ENCODE results near the gene HOXC11.

Gene HOXC11

GRCh38 chr12:54018468-54018984 is 45.6 kb downstream of the HOXC11 start:
- in situ Hi-C loops (cut with HindIII; ENCODE audit: low sequenced_read_pairs): loop anchor here (25.0 kb wide), 1 partner anchor 194 kb away; no protein-coding TSS in a partner anchor

GRCh38 chr12:54019091-54019811 is 46.3 kb downstream of the HOXC11 start:
- in situ Hi-C loops (cut with HindIII; ENCODE audit: low sequenced_read_pairs): loop anchor here (25.0 kb wide), 1 partner anchor 193 kb away; no protein-coding TSS in a partner anchor

DNA sequence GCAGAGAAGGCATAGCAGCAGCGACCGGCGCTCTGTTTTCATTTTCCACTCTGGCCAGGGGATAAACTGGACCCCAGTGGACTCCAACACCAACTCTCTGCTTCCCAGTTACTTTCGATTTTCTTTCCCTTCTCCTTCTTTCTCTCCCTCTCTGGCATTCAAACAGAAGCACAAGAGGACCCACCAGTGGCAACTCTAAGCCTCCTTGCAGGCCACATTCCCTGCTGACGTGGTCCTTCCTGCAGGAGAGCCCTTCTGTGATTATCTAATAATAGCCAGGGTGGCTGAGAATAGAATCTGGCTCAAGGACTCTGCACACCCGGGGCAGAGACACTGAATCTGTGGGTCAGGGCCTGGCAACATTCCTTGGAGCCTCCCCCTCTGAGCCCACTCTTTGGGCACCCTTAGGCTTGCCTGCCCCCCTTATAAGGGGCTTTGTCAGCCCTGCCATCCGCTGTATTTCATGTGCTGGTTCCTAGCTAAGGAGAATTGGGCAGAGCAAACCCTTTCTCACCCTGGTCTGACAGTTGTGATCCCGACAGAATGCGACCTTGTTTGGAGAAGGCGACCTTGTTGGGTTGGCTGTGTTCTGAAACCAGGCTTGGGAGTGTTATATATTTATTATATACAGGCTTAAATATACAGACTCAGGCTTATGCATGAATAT is 47.1 kb downstream of the HOXC11 start:
- in situ Hi-C loops (cut with HindIII; ENCODE audit: low sequenced_read_pairs): loop anchor here (25.0 kb wide), 1 partner anchor 192 kb away; no protein-coding TSS in a partner anchor

DNA sequence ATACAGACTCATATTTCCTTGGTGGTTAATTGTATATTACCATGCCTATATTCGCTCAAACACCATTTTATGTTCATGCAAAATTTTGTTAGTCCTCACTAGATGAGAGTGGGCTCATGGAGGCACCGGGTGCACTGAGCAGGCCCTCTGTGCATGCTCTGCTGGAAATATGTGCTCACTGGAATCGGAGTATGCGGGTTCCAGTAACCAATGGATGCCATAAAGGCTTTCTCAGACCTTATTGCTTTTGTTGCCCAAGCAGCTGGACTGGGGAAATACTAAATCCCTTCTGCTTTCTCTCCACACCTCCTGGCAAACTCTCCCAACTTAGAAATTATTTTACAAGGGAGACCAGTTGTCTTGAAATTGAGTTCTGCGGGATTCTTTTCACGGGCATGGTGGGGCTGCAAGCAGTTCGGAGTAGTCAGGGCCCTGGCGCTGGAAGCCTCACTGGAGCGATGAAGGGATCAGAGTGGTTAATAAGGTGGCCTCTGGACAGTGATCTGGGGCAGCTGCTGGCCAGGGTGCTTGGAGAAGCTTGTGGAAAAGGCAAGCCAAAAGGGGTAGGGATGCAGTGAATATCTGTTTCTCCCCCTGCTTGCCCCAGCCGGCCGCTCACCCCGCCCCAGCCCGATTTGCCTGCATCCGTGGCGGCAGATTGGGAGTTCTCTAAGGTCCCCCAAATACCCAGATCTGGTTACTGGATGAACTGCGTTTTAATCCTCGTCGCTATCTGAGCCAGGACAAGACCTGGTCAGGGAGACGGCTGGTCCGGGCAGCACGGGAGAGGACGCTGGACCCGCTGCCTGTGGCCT is 47.9 kb downstream of the HOXC11 start:
- in situ Hi-C loops (cut with HindIII; ENCODE audit: low sequenced_read_pairs): loop anchor here (25.0 kb wide), 1 partner anchor 192 kb away; no protein-coding TSS in a partner anchor

DNA sequence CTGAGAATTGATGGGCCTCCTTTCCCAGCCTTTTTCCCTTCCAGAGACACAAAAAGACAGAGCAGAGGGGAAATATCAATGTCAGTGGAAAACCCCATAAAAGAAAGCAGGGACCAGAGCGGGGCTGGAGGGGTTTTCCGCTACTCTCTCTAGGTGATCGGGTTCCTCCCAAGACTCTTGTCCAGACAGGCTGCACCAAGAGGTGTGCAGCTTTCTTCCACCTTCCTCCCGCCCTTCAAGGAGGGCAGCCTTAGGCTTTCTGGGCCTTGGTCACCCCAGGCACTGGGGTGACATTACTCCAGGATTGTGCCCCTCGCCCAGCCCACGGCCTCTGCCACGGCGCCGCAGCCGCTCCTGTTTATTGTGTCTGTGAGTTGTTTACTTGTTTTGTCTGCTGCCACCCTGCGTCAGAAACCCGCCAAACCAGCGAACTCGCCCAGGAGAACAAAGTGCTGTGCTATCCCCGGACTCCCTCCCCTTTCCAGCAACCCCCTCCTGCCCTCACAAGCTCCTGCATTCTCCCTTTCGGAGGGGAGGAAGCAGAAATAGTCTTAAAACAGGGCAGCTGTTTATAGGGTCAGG is 48.6 kb downstream of the HOXC11 start:
- in situ Hi-C loops (cut with HindIII; ENCODE audit: low sequenced_read_pairs): loop anchor here (25.0 kb wide), 1 partner anchor 191 kb away; no protein-coding TSS in a partner anchor

DNA sequence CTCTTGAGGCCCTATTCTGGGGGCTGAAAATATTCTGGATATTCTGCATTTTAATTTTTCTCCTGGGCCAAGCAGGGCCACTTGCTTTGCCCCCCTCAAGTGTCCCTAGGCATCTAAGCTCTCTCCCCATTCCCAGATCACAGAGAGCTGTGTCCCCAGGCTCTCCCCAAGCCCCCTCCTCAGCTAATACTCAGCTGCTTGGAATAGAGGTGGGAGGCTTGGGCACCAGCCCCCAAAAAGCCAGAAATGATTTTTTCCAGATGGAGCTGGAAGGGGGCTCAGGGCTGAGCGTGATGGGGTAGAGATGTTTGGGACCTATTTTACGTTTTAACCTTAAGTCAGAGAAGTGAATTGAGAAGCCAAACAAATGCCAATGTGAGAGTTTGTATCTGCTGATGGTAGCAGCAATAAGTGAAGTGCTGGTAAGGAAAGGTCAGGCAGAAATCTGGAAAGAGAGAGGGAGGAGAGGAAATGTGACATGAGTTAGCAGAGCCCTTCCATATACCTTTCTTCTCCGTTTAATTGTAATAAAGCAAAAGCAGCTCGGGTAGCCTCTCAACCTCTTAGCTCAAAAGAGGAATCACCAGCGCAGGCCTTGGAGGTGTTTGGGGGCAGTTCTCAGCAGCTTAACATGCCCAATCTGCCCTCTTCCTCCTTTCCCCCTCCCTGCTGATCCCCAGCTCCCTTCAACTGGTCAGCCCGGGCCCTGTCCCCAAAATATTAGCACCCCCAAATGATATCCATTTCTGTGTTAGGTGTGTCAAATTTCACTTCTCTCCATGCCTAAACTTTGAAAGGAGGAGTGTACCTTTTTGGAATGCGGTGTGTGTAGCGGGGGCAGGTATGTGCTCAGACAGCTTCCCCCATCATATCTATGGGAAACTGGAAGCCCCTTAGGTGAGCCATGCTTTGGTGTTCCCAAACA is 50.3 kb downstream of the HOXC11 start:
- in situ Hi-C loops (cut with HindIII; ENCODE audit: low sequenced_read_pairs): loop anchor here (25.0 kb wide), 1 partner anchor 189 kb away; no protein-coding TSS in a partner anchor

GRCh38 chr12:54024127-54024526 is 51.2 kb downstream of the HOXC11 start:
- in situ Hi-C loops (cut with HindIII; ENCODE audit: low sequenced_read_pairs): loop anchor here (25.0 kb wide), 1 partner anchor 188 kb away; no protein-coding TSS in a partner anchor

DNA sequence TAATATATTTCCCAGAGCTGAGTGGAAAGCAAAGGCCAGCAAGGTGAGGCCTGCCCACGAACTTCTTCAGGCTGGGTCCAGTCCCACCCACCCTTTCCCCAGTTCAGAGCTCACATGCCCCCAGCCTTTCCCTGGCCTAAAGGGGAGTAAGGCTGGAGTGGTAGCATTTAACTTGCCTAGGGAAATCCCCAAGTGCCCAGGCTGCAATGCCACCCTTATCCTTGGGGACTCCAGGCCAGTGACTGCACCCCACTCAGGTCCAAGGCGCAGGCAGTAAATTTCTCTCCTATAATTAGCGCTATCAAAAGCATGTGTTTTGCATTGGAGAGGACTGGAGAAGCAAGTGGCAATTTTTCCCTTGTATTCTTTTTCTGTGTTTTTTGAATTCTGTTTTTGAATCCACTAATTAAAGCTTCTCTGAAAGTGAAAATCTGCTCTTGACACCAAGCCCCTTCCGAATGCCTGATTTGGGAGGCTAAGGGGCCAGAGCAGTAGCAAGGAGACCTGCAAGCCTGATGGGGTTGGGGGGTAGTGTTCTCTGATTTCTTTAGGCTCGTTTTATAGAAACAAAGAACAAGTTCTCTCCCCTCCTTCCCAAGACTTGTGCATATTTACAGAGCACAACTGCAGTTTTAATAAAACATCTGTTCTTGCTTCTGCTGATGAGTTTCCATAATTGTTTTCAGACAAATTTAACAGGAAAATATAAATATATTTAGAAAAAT is 51.8 kb downstream of the HOXC11 start:
- in situ Hi-C loops (cut with HindIII; ENCODE audit: low sequenced_read_pairs): loop anchor here (25.0 kb wide), 1 partner anchor 188 kb away; no protein-coding TSS in a partner anchor

- in situ Hi-C loops (cut with HindIII; ENCODE audit: low sequenced_read_pairs): no loop called here
Measured at GRCh38 chr12:54025499-54026405, 52.8 kb downstream of the HOXC11 start.

GRCh38 chr12:54026640-54027441 is 53.9 kb downstream of the HOXC11 start:
- in situ Hi-C loops (cut with HindIII; ENCODE audit: low sequenced_read_pairs): no loop called here

Measured in DLD1 (cell line).